ENCODE measurements around the gene MDM2. TPM values are rescaled to one million over a fixed set of nuclear protein-coding genes. Genes with fewer than 3 reads are reported as not detected.
"Not testable (repeated sequence)": the region's sequence is repeated elsewhere in the genome, so short reads cannot be mapped to it uniquely, and the experiment has no call there.

MDM2 gene
- total and polyA plus RNA-seq, 2 donors (not counting 1 experiment from before 2014, with no cell fraction given): 6.1 to 78.7 TPM

DNA sequence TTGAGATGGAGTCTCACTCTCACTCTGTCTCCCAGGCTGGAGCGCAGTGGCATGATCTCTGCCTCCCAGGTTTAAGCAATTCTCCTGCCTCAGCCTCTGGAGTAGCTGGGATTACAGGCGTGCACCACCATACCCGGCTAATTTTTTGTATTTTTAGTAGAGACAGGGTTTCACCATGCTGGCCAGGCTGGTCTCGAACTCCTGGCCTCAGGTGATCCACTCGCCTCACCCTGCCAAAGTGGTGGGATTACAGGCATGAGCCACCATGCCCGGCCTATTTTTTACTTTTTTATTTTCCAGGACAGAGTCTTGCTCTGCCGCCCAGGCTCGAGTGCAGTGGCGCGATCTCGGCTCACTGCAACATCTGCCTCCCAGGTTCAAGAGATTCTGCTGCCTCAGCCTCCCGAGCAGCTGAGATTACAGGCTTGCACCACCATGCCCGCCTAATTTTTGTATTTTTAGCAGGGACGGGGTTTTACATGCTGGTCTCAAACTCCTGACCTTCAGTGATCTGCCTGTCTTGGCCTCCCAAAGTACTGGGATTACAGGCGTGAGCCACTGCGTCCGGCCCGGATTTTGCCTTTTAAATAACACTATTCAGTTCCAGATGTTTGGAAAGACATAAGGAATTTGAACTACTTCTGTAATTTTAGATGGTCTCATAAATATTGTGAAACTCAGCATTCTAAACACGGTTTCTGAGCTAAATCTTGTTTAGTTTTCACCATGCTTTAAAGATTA is 4.9 kb upstream of the MDM2 start:
- H3K9me3 Mint-ChIP-seq (ENCODE audit: insufficient read depth); POLR2A ChIA-PET; H3K4me3 Mint-ChIP-seq; H3K4me1 ChIP-seq (ENCODE audit: control insufficient read depth in 2 of 2, insufficient read depth in 2 of 2, low read length in 2 of 2); H3K9me3 ChIP-seq (ENCODE audit: control extremely low read depth in 1 of 3, control insufficient read depth in 2 of 3, insufficient read depth in 1 of 3, low read length in 2 of 3); H3K4me3 ChIP-seq (ENCODE audit: control extremely low read depth in 1 of 5, extremely low read depth in 1 of 5, insufficient read depth in 1 of 5, low read depth in 2 of 5, low read length in 4 of 5); H3K9ac ChIP-seq (ENCODE audit: low read length); H3K4me1 Mint-ChIP-seq; DNase-seq; H4K20me1 ChIP-seq (ENCODE audit: control insufficient read depth, insufficient read depth, low read length, poor library complexity, severe bottlenecking); H3K36me3 ChIP-seq (replicated peaks in 1 of 2; ENCODE audit: control extremely low read depth in 1 of 2, control insufficient read depth in 1 of 2, extremely low read depth in 1 of 2, insufficient read depth in 2 of 2, low read length in 1 of 2); H3K27ac Mint-ChIP-seq; H3K79me2 ChIP-seq (ENCODE audit: control insufficient read depth, insufficient read depth, low read length); H2AFZ ChIP-seq (ENCODE audit: insufficient read depth, low read depth, low read length, poor library complexity, severe bottlenecking); H3K27me3 Mint-ChIP-seq; ATAC-seq (ENCODE audit: low read depth); H3K27me3 ChIP-seq (replicated peaks in 1 of 4; ENCODE audit: control extremely low read depth in 1 of 4, control insufficient read depth in 3 of 4, insufficient read depth in 4 of 4, low read length in 3 of 4); H3K27ac ChIP-seq (ENCODE audit: low read length in 2 of 2); H3K4me2 ChIP-seq (replicated peaks; ENCODE audit: low read depth, low read length, poor library complexity, severe bottlenecking): not testable (repeated sequence)
- 94% methylated on average over 12 of the region's 19 CpGs for WGBS (ENCODE audit: insufficient coverage)
- CTCF ChIA-PET: interaction anchor here (0.7 kb wide), 1 partner anchor 349 kb away, joined by 3 read pairs; no protein-coding TSS in a partner anchor
- intact Hi-C loops (cut with micrococcal nuclease): loop anchor here (10.0 kb wide), 1 partner anchor 578 kb away; the partner anchor contains the start of gene IL26

DNA sequence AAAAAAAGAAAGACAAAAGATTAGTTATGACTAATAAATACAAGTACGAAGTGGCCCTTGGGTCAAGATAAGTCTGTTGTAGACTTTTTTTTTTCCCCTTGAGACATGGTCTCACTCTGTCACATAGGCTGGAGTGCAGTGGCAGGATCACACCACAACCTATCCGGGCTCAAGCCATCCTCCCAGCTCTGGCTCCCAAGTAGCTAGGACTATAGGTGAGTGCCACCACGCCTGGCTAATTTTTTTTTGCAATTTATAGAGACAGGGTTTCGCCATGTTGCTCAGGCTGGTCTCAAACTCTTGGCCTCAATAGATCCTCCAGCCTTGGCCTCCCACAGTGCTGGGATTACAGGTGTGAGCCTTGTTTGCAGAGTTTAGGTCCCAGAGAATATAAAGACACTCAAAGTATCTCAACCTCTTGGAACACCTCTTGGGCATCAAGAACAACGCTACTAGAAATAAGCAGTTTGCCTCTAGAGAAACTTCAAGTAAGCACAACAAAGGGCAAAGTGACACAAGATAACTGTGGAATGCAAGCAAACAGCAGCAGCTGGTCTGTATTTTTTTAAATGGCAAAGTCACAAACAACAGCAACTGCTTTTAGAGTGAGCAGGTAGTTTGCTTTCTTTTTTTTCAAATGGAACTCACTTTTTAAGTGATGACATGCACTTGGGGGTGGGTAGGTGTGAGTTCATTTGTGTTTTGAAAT is 3.9 kb upstream of the MDM2 start:
- no peaks in the 10 kb centered on the region for H3K27me3 Mint-ChIP-seq
- H3K27ac Mint-ChIP-seq: no peak overlapping the region
- peaks cover 14% of the 10 kb centered on the region for H3K4me1 Mint-ChIP-seq
- Histone ChIP-seq H3K4me1 (ENCODE audit: control insufficient read depth in 2 of 2, insufficient read depth in 2 of 2, low read length in 2 of 2) (peaks cover 8 to 9% of the 10 kb centered on the region in 2 donors), H3K36me3 (replicated peaks in 1 of 2; ENCODE audit: control extremely low read depth in 1 of 2, control insufficient read depth in 1 of 2, extremely low read depth in 1 of 2, insufficient read depth in 2 of 2, low read length in 1 of 2) (no peaks in the 10 kb centered on the region), H3K27me3 (replicated peaks in 1 of 4; ENCODE audit: control extremely low read depth in 1 of 4, control insufficient read depth in 3 of 4, insufficient read depth in 4 of 4, low read length in 3 of 4) (no peaks in the 10 kb centered on the region), H3K4me2 (replicated peaks; ENCODE audit: low read depth, low read length, poor library complexity, severe bottlenecking) (no peak overlapping the region), H3K79me2 (ENCODE audit: control insufficient read depth, insufficient read depth, low read length) (peaks cover 11% of the 10 kb centered on the region), H3K9me3 (ENCODE audit: control extremely low read depth in 1 of 3, control insufficient read depth in 2 of 3, insufficient read depth in 1 of 3, low read length in 2 of 3) (no peaks in the 10 kb centered on the region), H4K20me1 (ENCODE audit: control insufficient read depth, insufficient read depth, low read length, poor library complexity, severe bottlenecking) (no peaks in the 10 kb centered on the region), H3K4me3 (ENCODE audit: control extremely low read depth in 1 of 5, extremely low read depth in 1 of 5, insufficient read depth in 1 of 5, low read depth in 2 of 5, low read length in 4 of 5) (no peak overlapping the region), H2AFZ (ENCODE audit: insufficient read depth, low read depth, low read length, poor library complexity, severe bottlenecking) (no peak overlapping the region), H3K9ac (ENCODE audit: low read length) (no peak overlapping the region), H3K27ac (ENCODE audit: low read length in 2 of 2) (no peak overlapping the region)
- ChIA-PET CTCF (interaction anchor here (0.7 kb wide), 1 partner anchor 350 kb away, joined by 3 read pairs; no protein-coding TSS in a partner anchor), POLR2A (no interaction called here)
- WGBS (ENCODE audit: insufficient coverage): 100% methylated on average over 3 of the region's 5 CpGs
- no peaks in the 10 kb centered on the region for H3K9me3 Mint-ChIP-seq (ENCODE audit: insufficient read depth)
- TF ChIP-seq, protein P1, sequence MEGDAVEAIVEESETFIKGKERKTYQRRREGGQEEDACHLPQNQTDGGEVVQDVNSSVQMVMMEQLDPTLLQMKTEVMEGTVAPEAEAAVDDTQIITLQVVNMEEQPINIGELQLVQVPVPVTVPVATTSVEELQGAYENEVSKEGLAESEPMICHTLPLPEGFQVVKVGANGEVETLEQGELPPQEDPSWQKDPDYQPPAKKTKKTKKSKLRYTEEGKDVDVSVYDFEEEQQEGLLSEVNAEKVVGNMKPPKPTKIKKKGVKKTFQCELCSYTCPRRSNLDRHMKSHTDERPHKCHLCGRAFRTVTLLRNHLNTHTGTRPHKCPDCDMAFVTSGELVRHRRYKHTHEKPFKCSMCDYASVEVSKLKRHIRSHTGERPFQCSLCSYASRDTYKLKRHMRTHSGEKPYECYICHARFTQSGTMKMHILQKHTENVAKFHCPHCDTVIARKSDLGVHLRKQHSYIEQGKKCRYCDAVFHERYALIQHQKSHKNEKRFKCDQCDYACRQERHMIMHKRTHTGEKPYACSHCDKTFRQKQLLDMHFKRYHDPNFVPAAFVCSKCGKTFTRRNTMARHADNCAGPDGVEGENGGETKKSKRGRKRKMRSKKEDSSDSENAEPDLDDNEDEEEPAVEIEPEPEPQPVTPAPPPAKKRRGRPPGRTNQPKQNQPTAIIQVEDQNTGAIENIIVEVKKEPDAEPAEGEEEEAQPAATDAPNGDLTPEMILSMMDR (IDR thresholded peaks at IDR 0.05): no peak
- TF ChIP-seq EZH2 (IDR thresholded peaks at IDR 0.05; ENCODE audit: borderline replicate concordance, insufficient read depth, low read depth, low read length, poor library complexity, severe bottlenecking): no peak
- ATAC-seq (ENCODE audit: low read depth) (no peak), DNase-seq (no peak)
- H3K4me3 Mint-ChIP-seq: no peak overlapping the region
- intact Hi-C loops (cut with micrococcal nuclease): loop anchor here (10.0 kb wide), 1 partner anchor 579 kb away; the partner anchor contains the start of gene IL26
